IMR-90 (cell line): ENCODE data around the gene NLGN4X. TPM values are rescaled to one million over a fixed set of nuclear protein-coding genes. Genes with fewer than 3 reads are reported as not detected.

ENCODE experiments used
- ATAC-seq: fragments of 200-7000 bp; cut with Tn5 transposase; 2 replicates; pipeline ENCODE4 v1.9.1; 2020; ENCODE audit warnings: low read depth, mild to moderate bottlenecking, moderate library complexity
- BruUV-seq: library from RNA; stranded (reverse); fragments of 400-500 nt; replicated peaks from 2 replicates; lab custom pipeline; 2021; lab: Mats Ljungman, UMichigan
- CTCF ChIA-PET: fragments of 300-600 bp; formaldehyde crosslinking; extraction: SDS; loops from one replicate; lab custom pipeline; 2021; ENCODE audit warnings: antibody characterized with exemption; lab: Yijun Ruan, JAX
- POLR2A ChIA-PET: fragments of 300-600 bp; sonication (Branson Sonifier 250); formaldehyde crosslinking; loops from one replicate; lab custom pipeline; 2022; ENCODE audit warnings: antibody characterized with exemption; ENCODE audit not compliant: unreplicated experiment; lab: Charles Lee
- DNase-seq: peaks from one replicate; pipeline ENCODE4 v3.0.0; 2013
- H2AFZ ChIP-seq: replicated peaks from 2 replicates; pipeline ENCODE3; 2013; ENCODE audit warnings: low read length, mild to moderate bottlenecking; ENCODE audit not compliant: poor library complexity
- H2AK5ac ChIP-seq: 2 replicates; pipeline ENCODE4 v1.6.1; 2013; ENCODE audit warnings: low read depth, low read length, inconsistent platforms
- H2AK9ac ChIP-seq: replicated peaks from 2 replicates; pipeline ENCODE3; 2013; ENCODE audit warnings: mild to moderate bottlenecking, low read depth, low read length, moderate library complexity; ENCODE audit not compliant: poor library complexity
- H2BK120ac ChIP-seq: 2 replicates; pipeline ENCODE4 v1.6.1; 2013; ENCODE audit warnings: low read depth, low read length, inconsistent platforms
- H2BK15ac ChIP-seq: 3 replicates; pipeline ENCODE4 v1.6.1; 2013; ENCODE audit warnings: low read depth, low read length, inconsistent platforms
- H2BK20ac ChIP-seq: 2 replicates; pipeline ENCODE4 v1.6.1; 2013; ENCODE audit warnings: low read depth, mild to moderate bottlenecking, inconsistent platforms, low read length, moderate library complexity
- H2BK5ac ChIP-seq: 2 replicates; pipeline ENCODE4 v1.6.1; 2013; ENCODE audit warnings: mild to moderate bottlenecking, low read depth, low read length, inconsistent platforms; ENCODE audit not compliant: poor library complexity, severe bottlenecking
- H3K14ac ChIP-seq: replicated peaks from 2 replicates; pipeline ENCODE4 v1.6.1; 2013; ENCODE audit warnings: low read depth, low read length, inconsistent platforms
- H3K18ac ChIP-seq: 2 replicates; pipeline ENCODE4 v1.6.1; 2013; ENCODE audit warnings: low read depth, low read length, control low read depth
- H3K23ac ChIP-seq: 2 replicates; pipeline ENCODE4 v1.6.1; 2013; ENCODE audit warnings: low read depth, low read length, inconsistent platforms
- H3K27ac ChIP-seq: 2 replicates; pipeline ENCODE4 v1.5.1; 2013; ENCODE audit warnings: mild to moderate bottlenecking, control low read depth, low read length; ENCODE audit not compliant: insufficient read depth
- H3K27me3 ChIP-seq: 2 replicates; pipeline ENCODE4 v1.6.1; 2013; ENCODE audit warnings: low read length; ENCODE audit not compliant: control insufficient read depth, insufficient read depth
- H3K36me3 ChIP-seq: 2 replicates; pipeline ENCODE4 v1.6.1; 2013; ENCODE audit warnings: low read length, mixed read lengths; ENCODE audit not compliant: control insufficient read depth, insufficient read depth
- H3K4ac ChIP-seq: 2 replicates; pipeline ENCODE4 v1.6.1; 2013; ENCODE audit warnings: low read depth, low read length, inconsistent platforms
- H3K4me1 ChIP-seq: 2 replicates; pipeline ENCODE4 v1.6.1; 2013; ENCODE audit warnings: low read length, mixed read lengths; ENCODE audit not compliant: control insufficient read depth, insufficient read depth
- H3K4me2 ChIP-seq: 2 replicates; pipeline ENCODE4 v1.6.1; 2013; ENCODE audit warnings: low read depth, mild to moderate bottlenecking, control low read depth, low read length, moderate library complexity
- H3K4me3 ChIP-seq: 2 replicates; pipeline ENCODE4 v1.5.1; 2013; ENCODE audit warnings: low read depth, mild to moderate bottlenecking, control low read depth, low read length, moderate library complexity; ENCODE audit not compliant: insufficient read depth
- H3K56ac ChIP-seq: 2 replicates; pipeline ENCODE4 v1.6.1; 2013; ENCODE audit warnings: low read length, inconsistent platforms; ENCODE audit not compliant: insufficient read depth; ENCODE audit errors: extremely low read depth
- H3K79me1 ChIP-seq, 2 experiments: 2 replicates each; pipeline ENCODE4 v1.6.1; 2013; ENCODE audit warnings: low read length in 2 of 2, inconsistent platforms in 1 of 2, low read depth in 1 of 2
- H3K9ac ChIP-seq: 2 replicates; pipeline ENCODE4 v1.6.1; 2013; ENCODE audit warnings: low read depth, low read length, control low read depth
- H3K9me1 ChIP-seq: 2 replicates; pipeline ENCODE4 v1.6.1; 2013; ENCODE audit warnings: low read length, inconsistent platforms; ENCODE audit not compliant: insufficient read depth
- H3K9me3 ChIP-seq: 2 replicates; pipeline ENCODE4 v1.6.1; 2013; ENCODE audit warnings: low read length; ENCODE audit not compliant: control insufficient read depth, insufficient read depth
- H4K20me1 ChIP-seq: 2 replicates; pipeline ENCODE4 v1.6.1; 2013; ENCODE audit warnings: low read length, inconsistent platforms; ENCODE audit not compliant: insufficient read depth
- H4K5ac ChIP-seq: 2 replicates; pipeline ENCODE4 v1.6.1; 2013; ENCODE audit warnings: mild to moderate bottlenecking, low read depth, low read length, control low read depth
- H4K8ac ChIP-seq, 2 experiments: 2 replicates each; pipeline ENCODE4 v1.6.1; 2013; ENCODE audit warnings: low read depth in 2 of 2, low read length in 2 of 2, control low read depth in 1 of 2, inconsistent platforms in 1 of 2
- H4K91ac ChIP-seq: 2 replicates; pipeline ENCODE4 v1.6.1; 2013; ENCODE audit warnings: low read depth, low read length, inconsistent platforms; ENCODE audit not compliant: insufficient read depth
- ELK1 ChIP-seq: fragments of 150-350 bp; IDR thresholded peaks from 2 replicates; pipeline ENCODE4 v1.6.1; 2016; ENCODE audit warnings: low read depth, mild to moderate bottlenecking, low read length, moderate library complexity, borderline replicate concordance
- MXI1 ChIP-seq: IDR thresholded peaks from 2 replicates; pipeline ENCODE4 v1.6.1; 2012; ENCODE audit warnings: low read depth, mild to moderate bottlenecking, low read length, moderate library complexity, borderline replicate concordance
- POLR2A ChIP-seq: IDR thresholded peaks from 2 replicates; pipeline ENCODE4 v1.6.1; 2012; ENCODE audit warnings: mild to moderate bottlenecking, low read depth, low read length
- USF2 ChIP-seq: fragments of 150-350 bp; IDR thresholded peaks from 2 replicates; pipeline ENCODE4 v1.6.1; 2017; ENCODE audit warnings: mild to moderate bottlenecking, antibody characterized with exemption, low read length, low read depth
- WGBS, 2 experiments: methylation state at CpG; one replicate each; pipeline versions ENCODE4 v1.1.5 to v1.1.7; 2013; ENCODE audit warnings: missing lambda C conversion rate in 2 of 2; ENCODE audit not compliant: insufficient read length in 1 of 2; ENCODE audit errors: extremely low coverage in 2 of 2; 5-methylcytosine and 5-hydroxymethylcytosine counted together
- dilution Hi-C: fragments of 300-500 bp; cut with HindIII; formaldehyde crosslinking; loops from one replicate; pipeline ENCODE4 v1.14.3; 2018; ENCODE audit warnings: low sequenced_read_pairs; ENCODE audit not compliant: unreplicated experiment
- in situ Hi-C: fragments of 300-500 bp; cut with MboI; formaldehyde crosslinking; loops from 3 replicates; pipeline ENCODE4 v1.14.3; 2019; ENCODE audit warnings: low sequenced_read_pairs, inconsistent platforms, mixed read lengths
- intact Hi-C: fragments of 100-400 bp; cut with micrococcal nuclease; formaldehyde crosslinking; loops from 2 replicates; pipeline ENCODE4 v1.10.0; 2022
- polyA plus RNA-seq, 3 experiments: library from polyadenylated mRNA; depleted of rRNA; stranded (reverse); fragments of >200 nt; gene quantifications; 2 replicates each; pipeline ENCODE4 v1.2.3, GENCODE V29; 2012; ENCODE audit warnings: low replicate concordance in 1 of 3
- total RNA-seq: library from RNA; depleted of rRNA; stranded (reverse); fragments of >200 nt; gene quantifications from 2 replicates; pipeline ENCODE4 v1.2.3, GENCODE V29; 2012
- TF ChIP-seq, protein P1 (sequence below): conservative IDR thresholded peaks from 2 replicates; pipeline ENCODE4 v1.5.1; 2012; ENCODE audit warnings: mild to moderate bottlenecking, low read depth, low read length, improper control_type of control experiment

Gene NLGN4X
- total and polyA plus RNA-seq, 2 of the 4 experiments (the other 2 are of a cell fraction): not detected

GRCh38 chrX:5857232-5857631 lies 371.4 kb downstream of the NLGN4X start:
- Histone ChIP-seq H3K27ac (no peak overlapping the region), H3K4ac (no peak overlapping the region), H3K4me1 (no peaks in the 10 kb centered on the region), H3K9ac (no peak overlapping the region), H4K8ac (no peak overlapping the region), H2AFZ (no peak overlapping the region), H2BK20ac (no peak overlapping the region), H2BK15ac (no peak overlapping the region), H3K36me3 (no peaks in the 10 kb centered on the region), H3K23ac (no peak overlapping the region), H4K91ac (no peak overlapping the region), H2BK120ac (no peak overlapping the region), H3K9me1 (no peaks in the 10 kb centered on the region), H4K20me1 (no peaks in the 10 kb centered on the region), H3K56ac (no peak overlapping the region), H3K27me3 (no peaks in the 10 kb centered on the region), H3K4me2 (no peak overlapping the region), H3K9me3 (no peaks in the 10 kb centered on the region), H4K5ac (no peak overlapping the region), H3K18ac (no peak overlapping the region), H2AK9ac (no peak overlapping the region), H3K79me1 (no peaks in the 10 kb centered on the region), H2AK5ac (no peak overlapping the region), H3K14ac (no peak overlapping the region), H2BK5ac (no peak overlapping the region), H3K4me3 (no peak overlapping the region)
- POLR2A ChIA-PET: no interaction called here
- CTCF ChIA-PET: no interaction called here
- intact Hi-C loops (no loop called here), in situ Hi-C loops (no loop called here), dilution Hi-C loops (no loop called here)
- TF ChIP-seq MXI1: no peak
- no peak for TF ChIP-seq USF2
- TF ChIP-seq, protein P1, sequence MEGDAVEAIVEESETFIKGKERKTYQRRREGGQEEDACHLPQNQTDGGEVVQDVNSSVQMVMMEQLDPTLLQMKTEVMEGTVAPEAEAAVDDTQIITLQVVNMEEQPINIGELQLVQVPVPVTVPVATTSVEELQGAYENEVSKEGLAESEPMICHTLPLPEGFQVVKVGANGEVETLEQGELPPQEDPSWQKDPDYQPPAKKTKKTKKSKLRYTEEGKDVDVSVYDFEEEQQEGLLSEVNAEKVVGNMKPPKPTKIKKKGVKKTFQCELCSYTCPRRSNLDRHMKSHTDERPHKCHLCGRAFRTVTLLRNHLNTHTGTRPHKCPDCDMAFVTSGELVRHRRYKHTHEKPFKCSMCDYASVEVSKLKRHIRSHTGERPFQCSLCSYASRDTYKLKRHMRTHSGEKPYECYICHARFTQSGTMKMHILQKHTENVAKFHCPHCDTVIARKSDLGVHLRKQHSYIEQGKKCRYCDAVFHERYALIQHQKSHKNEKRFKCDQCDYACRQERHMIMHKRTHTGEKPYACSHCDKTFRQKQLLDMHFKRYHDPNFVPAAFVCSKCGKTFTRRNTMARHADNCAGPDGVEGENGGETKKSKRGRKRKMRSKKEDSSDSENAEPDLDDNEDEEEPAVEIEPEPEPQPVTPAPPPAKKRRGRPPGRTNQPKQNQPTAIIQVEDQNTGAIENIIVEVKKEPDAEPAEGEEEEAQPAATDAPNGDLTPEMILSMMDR: no peak
- no peak for TF ChIP-seq ELK1
- no peak for TF ChIP-seq POLR2A
- ATAC-seq (no peak), DNase-seq (no peak)
- WGBS, 2 experiments: no CpG with 5 or more reads among the region's 6 CpGs
- no TSS peak for BruUV-seq
